H1 (cell line): ENCODE data around the gene TYW5. TPM values are rescaled to one million over a fixed set of nuclear protein-coding genes. Genes with fewer than 3 reads are reported as not detected.
A peak's percentile ranks its signal among the peaks of the same experiment; 100 is the strongest.

ENCODE experiments used
- CTCF ChIA-PET: fragments of 300-600 bp; sonication (Branson Sonifier 250); formaldehyde crosslinking; loops from one replicate; lab custom pipeline; 2021; ENCODE audit not compliant: partially characterized antibody; lab: Charles Lee
- POLR2A ChIA-PET: fragments of 300-600 bp; sonication (Branson Sonifier 250); formaldehyde crosslinking; loops from one replicate; lab custom pipeline; 2021; ENCODE audit warnings: inconsistent platforms; ENCODE audit not compliant: partially characterized antibody; lab: Charles Lee
- DNase-seq, 2 experiments: peaks; one replicate each; pipeline versions ENCODE4 v3.0.0 to v3.0.0-alpha.2; 2010 to 2022; ENCODE audit warnings: low spot score in 2 of 2, low read depth in 1 of 2, mixed read lengths in 1 of 2
- FAIRE-seq: peaks from 2 replicates; lab custom pipeline; 2011; peaks lifted over from hg19 to GRCh38; lab: Jason Lieb, UNC
- H2AFZ ChIP-seq: 2 replicates; pipeline ENCODE4 v1.8.1; 2012; ENCODE audit warnings: low read length, inconsistent platforms
- H2AK5ac ChIP-seq: 2 replicates; pipeline ENCODE4 v1.6.1; 2013; ENCODE audit warnings: low read depth, low read length
- H2BK120ac ChIP-seq: replicated peaks from 2 replicates; pipeline ENCODE3; 2013; ENCODE audit warnings: low read depth, low read length, inconsistent platforms
- H2BK12ac ChIP-seq: 2 replicates; pipeline ENCODE4 v1.6.1; 2013; ENCODE audit warnings: low read depth, low read length
- H2BK15ac ChIP-seq: 2 replicates; pipeline ENCODE4 v1.6.1; 2013; ENCODE audit warnings: low read length
- H2BK20ac ChIP-seq: 2 replicates; pipeline ENCODE4 v1.6.1; 2013; ENCODE audit warnings: low read length
- H2BK5ac ChIP-seq: 2 replicates; pipeline ENCODE4 v1.6.1; 2013; ENCODE audit warnings: low read depth, low read length
- H3K14ac ChIP-seq: 2 replicates; pipeline ENCODE4 v1.6.1; 2013; ENCODE audit warnings: inconsistent platforms; ENCODE audit not compliant: insufficient read length
- H3K18ac ChIP-seq: 2 replicates; pipeline ENCODE4 v1.6.1; 2013; ENCODE audit warnings: low read length; ENCODE audit errors: extremely low read depth
- H3K23ac ChIP-seq: 2 replicates; pipeline ENCODE4 v1.6.1; 2013; ENCODE audit warnings: inconsistent platforms; ENCODE audit not compliant: insufficient read length
- H3K23me2 ChIP-seq: 2 replicates; pipeline ENCODE4 v1.6.1; 2013; ENCODE audit warnings: low read depth, low read length
- H3K27ac ChIP-seq: 2 replicates; pipeline ENCODE4 v1.6.1; 2011; ENCODE audit warnings: low read depth, low read length, inconsistent platforms
- H3K27me3 ChIP-seq, 4 experiments: replicated peaks in 1 of 4; 1 replicate in 1 of 4; 2 replicates in 3 of 4; pipeline versions ENCODE4 v1.6.1 to v1.8.1; 2011 to 2013; ENCODE audit warnings: low read length in 3 of 4, mild to moderate bottlenecking in 3 of 4, inconsistent platforms in 2 of 4, mixed read lengths in 2 of 4, moderate library complexity in 1 of 4; ENCODE audit not compliant: control insufficient read depth in 3 of 4, insufficient read depth in 3 of 4; ENCODE audit errors: extremely low read depth in 1 of 4
- H3K36me3 ChIP-seq, 4 experiments: 2 replicates each; pipeline versions ENCODE4 v1.6.1 to v1.8.1; 2011 to 2013; ENCODE audit warnings: mild to moderate bottlenecking in 4 of 4, low read length in 3 of 4, moderate library complexity in 2 of 4, control low read depth in 1 of 4, inconsistent platforms in 1 of 4; ENCODE audit not compliant: insufficient read depth in 4 of 4, control insufficient read depth in 2 of 4
- H3K4ac ChIP-seq: replicated peaks from 2 replicates; pipeline ENCODE3; 2013; ENCODE audit warnings: low read length, low read depth, mixed read lengths, inconsistent platforms; ENCODE audit not compliant: insufficient read length
- H3K4me1 ChIP-seq, 4 experiments: replicated peaks in 1 of 4; 1 replicate in 1 of 4; 2 replicates in 3 of 4; pipeline versions ENCODE4 v1.6.1 to v1.8.1; 2011 to 2013; ENCODE audit warnings: low read length in 3 of 4, inconsistent platforms in 2 of 4, mixed read lengths in 1 of 4; ENCODE audit not compliant: insufficient read depth in 4 of 4, control insufficient read depth in 3 of 4
- H3K4me2 ChIP-seq, 2 experiments: 2 replicates each; pipeline versions ENCODE4 v1.6.1 to v1.8.1; 2011 to 2013; ENCODE audit warnings: low read depth in 2 of 2, low read length in 2 of 2, control low read depth in 1 of 2, inconsistent platforms in 1 of 2, mild to moderate bottlenecking in 1 of 2; ENCODE audit not compliant: insufficient read depth in 1 of 2
- H3K4me3 ChIP-seq, 4 experiments: fragments of 200-600, 300-600 bp in 1 of 4; sonication (generic), shearing (Covaris generic), sonication (Bioruptor Twin) in 1 of 4; 2 replicates each; pipeline versions ENCODE4 v1.5.1 to v1.8.1; 2011 to 2016; ENCODE audit warnings: low read length in 4 of 4, low read depth in 3 of 4, control low read depth in 2 of 4, inconsistent platforms in 2 of 4, mild to moderate bottlenecking in 2 of 4, mixed read lengths in 1 of 4, moderate library complexity in 1 of 4; ENCODE audit not compliant: insufficient read depth in 2 of 4; ENCODE audit errors: extremely low read depth in 1 of 4
- H3K56ac ChIP-seq: replicated peaks from 2 replicates; pipeline ENCODE3; 2013; ENCODE audit warnings: low read depth, mild to moderate bottlenecking, mixed read lengths, low read length, inconsistent platforms; ENCODE audit not compliant: insufficient read length
- H3K79me1 ChIP-seq: 2 replicates; pipeline ENCODE4 v1.6.1; 2013; ENCODE audit warnings: low read depth, low read length, control low read depth
- H3K79me2 ChIP-seq, 2 experiments: 2 replicates each; pipeline versions ENCODE4 v1.6.1 to v1.8.1; 2012 to 2013; ENCODE audit warnings: low read length in 2 of 2, mild to moderate bottlenecking in 2 of 2, inconsistent platforms in 1 of 2; ENCODE audit not compliant: insufficient read depth in 2 of 2, control insufficient read depth in 1 of 2
- H3K9ac ChIP-seq, 4 experiments: replicated peaks in 1 of 4; 1 replicate in 1 of 4; 2 replicates in 3 of 4; pipeline versions ENCODE4 v1.6.1 to v1.8.1; 2011 to 2013; ENCODE audit warnings: low read depth in 3 of 4, low read length in 3 of 4, control low read depth in 2 of 4, mild to moderate bottlenecking in 2 of 4, moderate library complexity in 2 of 4, inconsistent platforms in 1 of 4; ENCODE audit errors: extremely low read depth in 1 of 4
- H3K9me3 ChIP-seq, 2 experiments: 2 replicates each; pipeline versions ENCODE4 v1.6.1 to v1.8.1; 2012 to 2013; ENCODE audit warnings: mild to moderate bottlenecking in 2 of 2, moderate library complexity in 2 of 2, control low read depth in 1 of 2, inconsistent platforms in 1 of 2, low read depth in 1 of 2, low read length in 1 of 2, mixed read lengths in 1 of 2; ENCODE audit not compliant: insufficient read depth in 2 of 2
- H4K20me1 ChIP-seq, 2 experiments: replicated peaks in 1 of 2; 2 replicates each; pipeline versions ENCODE3 to v1.8.1; 2011 to 2013; ENCODE audit warnings: inconsistent platforms in 2 of 2, low read length in 2 of 2, mild to moderate bottlenecking in 1 of 2; ENCODE audit not compliant: insufficient read depth in 2 of 2, control insufficient read depth in 1 of 2
- H4K5ac ChIP-seq: 2 replicates; pipeline ENCODE4 v1.6.1; 2013; ENCODE audit warnings: low read length, low read depth, mixed read lengths, inconsistent platforms; ENCODE audit not compliant: insufficient read length
- H4K8ac ChIP-seq: 2 replicates; pipeline ENCODE4 v1.8.0; 2013; ENCODE audit warnings: mild to moderate bottlenecking, moderate library complexity, low read length, inconsistent platforms; ENCODE audit not compliant: insufficient read depth; ENCODE audit errors: extremely low read depth
- H4K91ac ChIP-seq: replicated peaks from 2 replicates; pipeline ENCODE3; 2013; ENCODE audit warnings: low read length, mixed read lengths, inconsistent platforms; ENCODE audit not compliant: insufficient read length
- CTCF ChIP-seq, 3 experiments: IDR thresholded peaks; 1 replicate in 2 of 3; 2 replicates in 1 of 3; pipeline versions ENCODE4 v1.5.1 to v1.6.1; 2011; ENCODE audit warnings: low read length in 3 of 3, mild to moderate bottlenecking in 3 of 3, inconsistent platforms in 2 of 3, low read depth in 1 of 3, moderate library complexity in 1 of 3; ENCODE audit not compliant: insufficient read depth in 1 of 3; ENCODE audit errors: control extremely low read depth in 1 of 3
- EP300 ChIP-seq, 2 experiments: IDR thresholded peaks; 1 replicate in 1 of 2; 2 replicates in 1 of 2; pipeline ENCODE4 v1.6.1; 2011 to 2012; ENCODE audit warnings: low read depth in 2 of 2, low read length in 2 of 2, mild to moderate bottlenecking in 2 of 2, borderline replicate concordance in 1 of 2, inconsistent platforms in 1 of 2, moderate library complexity in 1 of 2
- KDM4A ChIP-seq: IDR thresholded peaks from one replicate; pipeline ENCODE4 v1.7.1; 2012; ENCODE audit warnings: low read depth, mild to moderate bottlenecking, moderate library complexity, low read length, inconsistent platforms; ENCODE audit not compliant: severe bottlenecking
- POLR2AphosphoS5 ChIP-seq: IDR thresholded peaks from 2 replicates; pipeline ENCODE4 v1.6.1; 2011; ENCODE audit warnings: low read depth, low read length
- RAD21 ChIP-seq, 2 experiments: IDR thresholded peaks in 1 of 2; conservative IDR thresholded peaks in 1 of 2; 2 replicates each; pipeline ENCODE4 v1.6.1; 2011; ENCODE audit warnings: low read depth in 2 of 2, low read length in 2 of 2, improper control_type of control experiment in 1 of 2, inconsistent platforms in 1 of 2, mild to moderate bottlenecking in 1 of 2, moderate library complexity in 1 of 2
- SIX5 ChIP-seq: IDR thresholded peaks from 2 replicates; pipeline ENCODE4 v1.6.1; 2011; ENCODE audit warnings: mild to moderate bottlenecking, low read depth, low read length
- WGBS, 2 experiments: shearing (Covaris generic) in 1 of 2; methylation state at CpG; one replicate each; pipeline versions ENCODE4 v1.1.6 to v1.1.7; 2013 to 2015; ENCODE audit warnings: low lambda C conversion rate in 2 of 2, mixed read lengths in 2 of 2, inconsistent platforms in 1 of 2, low coverage in 1 of 2, missing lambda C conversion rate in 1 of 2; ENCODE audit not compliant: insufficient replicate concordance in 2 of 2, insufficient coverage in 1 of 2, insufficient read length in 1 of 2; ENCODE audit errors: extremely low coverage in 1 of 2, missing lambda C conversion rate in 1 of 2; 5-methylcytosine and 5-hydroxymethylcytosine counted together
- polyA plus RNA-seq, 7 experiments: library from polyadenylated mRNA; depleted of rRNA in 3 of 7; stranded (reverse) in 5 of 7; unstranded in 2 of 7; fragments of >200 nt in 5 of 7; fragments of 200-250 nt in 2 of 7; gene quantifications; 1 replicate in 5 of 7; 2 replicates in 1 of 7; 4 replicates in 1 of 7; pipeline versions ENCODE4 v1.2.1 to v1.2.3, GENCODE V29; 2011 to 2013; ENCODE audit warnings: missing spikeins in 2 of 7, mixed read lengths in 2 of 7
- total RNA-seq: library from RNA; stranded (reverse); fragmentation: NEBNext Ultra II Directional; extraction: Animal tissue kit (Norgen Biotek cat#: 25700); gene quantifications from 2 replicates; pipeline ENCODE4 v1.2.1, GENCODE V29; 2021

TYW5 gene
- total and polyA plus RNA-seq, 2 of the 8 experiments (the other 6 are each of a cell fraction or from before 2014, with no cell fraction given): 5.4 to 11.3 TPM

- Histone ChIP-seq H3K18ac (no peak overlapping the region), H3K56ac (no peak overlapping the region), H3K9ac (no peak overlapping the region), H2BK15ac (no peak overlapping the region), H3K14ac (no peak overlapping the region), H4K5ac (no peak overlapping the region), H3K4me3 (no peak overlapping the region), H3K23ac (no peak overlapping the region), H2AK5ac (no peak overlapping the region), H2BK12ac (no peak overlapping the region), H3K36me3 (no peaks in the 10 kb centered on the region), H3K27ac (no peak overlapping the region), H3K4me1 (no peaks in the 10 kb centered on the region), H3K4me2 (no peak overlapping the region), H3K4ac (no peak overlapping the region), H2AFZ (no peak overlapping the region), H3K79me2 (no peaks in the 10 kb centered on the region), H3K79me1 (no peaks in the 10 kb centered on the region), H3K27me3 (no peaks in the 10 kb centered on the region), H4K91ac (no peak overlapping the region), H3K9me3 (no peaks in the 10 kb centered on the region), H2BK20ac (no peak overlapping the region), H2BK5ac (no peak overlapping the region), H4K8ac (no peak overlapping the region)
- DNase-seq: no peak
- CTCF ChIA-PET: interaction anchor here (0.7 to 3.5 kb wide), 35 partner anchors 8 to 824 kb away, joined by 3 to 46 read pairs (median 4); no protein-coding TSS in a partner anchor
- peak; percentile 89 for FAIRE-seq
- WGBS, 2 experiments: 31% methylated on average over 2 of the region's 2 CpGs; no CpG with 5 or more reads in 1 of the 2 experiments
- TF ChIP-seq KDM4A (no peak), POLR2AphosphoS5 (no peak), CTCF (IDR thresholded peaks at IDR 0.05; ENCODE audit: control extremely low read depth in 1 of 3, insufficient read depth in 1 of 3, low read depth in 1 of 3, low read length in 3 of 3) (peak in 2 of 3 experiments; percentile 49 to 66; a peak in 2 of 4 replicates), RAD21 (IDR thresholded peaks at IDR 0.05 in 1 of 2, conservative IDR thresholded peaks at IDR 0.05 in 1 of 2; ENCODE audit: low read depth in 2 of 2, low read length in 2 of 2) (peak; percentile 94), EP300 (IDR thresholded peaks at IDR 0.05; ENCODE audit: borderline replicate concordance in 1 of 2, low read depth in 2 of 2, low read length in 2 of 2) (no peak), SIX5 (no peak)
- TF ChIP-seq, all 59 proteins: peak for 2
- H4K20me1 ChIP-seq: no peaks in the 10 kb centered on the region
- POLR2A ChIA-PET: interaction anchor here (1.2 to 1.6 kb wide), 4 partner anchors 17 to 729 kb away, joined by 3 to 5 read pairs (median 4); no protein-coding TSS in a partner anchor
- no peak overlapping the region for H2BK120ac ChIP-seq
- H3K23me2 ChIP-seq: no peaks in the 10 kb centered on the region
These were observed 18.4 kb upstream of the TYW5 start for GRCh38 chr2:199973703-199974102.
